Peyer's patch (tissue), 4 donors: ENCODE measurements around the gene SCARF2.
A peak's percentile ranks its signal among the peaks of the same experiment; 100 is the strongest.

Source experiments
- POLR2A ChIP-seq, 2 donors: fragments of 450-650 bp; IDR thresholded peaks; one replicate each; pipeline ENCODE4 v1.5.1; 2017; ENCODE audit warnings: antibody characterized with exemption in 2 of 2, mild to moderate bottlenecking in 2 of 2, moderate library complexity in 2 of 2
- TF ChIP-seq, protein P1 (sequence below), 6 experiments: fragments of 450-650 bp in 4 of 6; fragments of 200-600 bp in 2 of 6; sonication (generic) in 1 of 6; IDR thresholded peaks; one replicate each; pipeline ENCODE4 v1.5.1; 2017 to 2019; ENCODE audit warnings: antibody characterized with exemption in 6 of 6, mild to moderate bottlenecking in 3 of 6, moderate library complexity in 1 of 6

- TF ChIP-seq, protein P1, sequence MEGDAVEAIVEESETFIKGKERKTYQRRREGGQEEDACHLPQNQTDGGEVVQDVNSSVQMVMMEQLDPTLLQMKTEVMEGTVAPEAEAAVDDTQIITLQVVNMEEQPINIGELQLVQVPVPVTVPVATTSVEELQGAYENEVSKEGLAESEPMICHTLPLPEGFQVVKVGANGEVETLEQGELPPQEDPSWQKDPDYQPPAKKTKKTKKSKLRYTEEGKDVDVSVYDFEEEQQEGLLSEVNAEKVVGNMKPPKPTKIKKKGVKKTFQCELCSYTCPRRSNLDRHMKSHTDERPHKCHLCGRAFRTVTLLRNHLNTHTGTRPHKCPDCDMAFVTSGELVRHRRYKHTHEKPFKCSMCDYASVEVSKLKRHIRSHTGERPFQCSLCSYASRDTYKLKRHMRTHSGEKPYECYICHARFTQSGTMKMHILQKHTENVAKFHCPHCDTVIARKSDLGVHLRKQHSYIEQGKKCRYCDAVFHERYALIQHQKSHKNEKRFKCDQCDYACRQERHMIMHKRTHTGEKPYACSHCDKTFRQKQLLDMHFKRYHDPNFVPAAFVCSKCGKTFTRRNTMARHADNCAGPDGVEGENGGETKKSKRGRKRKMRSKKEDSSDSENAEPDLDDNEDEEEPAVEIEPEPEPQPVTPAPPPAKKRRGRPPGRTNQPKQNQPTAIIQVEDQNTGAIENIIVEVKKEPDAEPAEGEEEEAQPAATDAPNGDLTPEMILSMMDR (IDR thresholded peaks at IDR 0.05), result peak in 3 of 6 experiments; percentile 10 to 14 (median 14)
- TF ChIP-seq POLR2A (IDR thresholded peaks at IDR 0.05), result peak in 1 of 2 donors; percentile 36
Observed at GRCh38 chr22:20393705-20394476, 43.7 kb downstream of the SCARF2 start, which contains the start of gene ZNF74.
